Bronchial epithelial cell (primary cell): ENCODE data around the gene MR1. TPM values are rescaled to one million over a fixed set of nuclear protein-coding genes. Genes with fewer than 3 reads are reported as not detected.

Experiments used
- DNase-seq: peaks from one replicate; pipeline ENCODE4 v3.0.0-alpha.2; 2010; ENCODE audit warnings: low read depth
- FAIRE-seq: peaks from 2 replicates; lab custom pipeline; 2011; peaks lifted over from hg19 to GRCh38; lab: Jason Lieb, UNC
- H3K27me3 ChIP-seq: 2 replicates; pipeline ENCODE4 v1.5.1; 2011; ENCODE audit warnings: low read length; ENCODE audit not compliant: control insufficient read depth, insufficient read depth
- H3K36me3 ChIP-seq: 2 replicates; pipeline ENCODE4 v1.5.1; 2011; ENCODE audit warnings: low read length; ENCODE audit not compliant: control insufficient read depth, insufficient read depth
- H3K4me3 ChIP-seq: 2 replicates; pipeline ENCODE4 v1.5.1; 2011; ENCODE audit warnings: mild to moderate bottlenecking, low read depth, low read length, control low read depth
- CTCF ChIP-seq: IDR thresholded peaks from 2 replicates; pipeline ENCODE4 v1.5.1; 2011; ENCODE audit warnings: mild to moderate bottlenecking, moderate library complexity, low read length, control low read depth, inconsistent platforms; ENCODE audit not compliant: insufficient read depth, severe bottlenecking
- total RNA-seq: library from RNA; depleted of rRNA; stranded (reverse); fragments of >200 nt; gene quantifications from 2 replicates; pipeline ENCODE4 v1.2.1, GENCODE V29; 2014

Gene MR1
- total RNA-seq, 1 donor from 2014 or later, result 14.7 TPM

- H3K36me3 ChIP-seq, result no peaks in the 10 kb centered on the region
- FAIRE-seq (no peak), DNase-seq (no peak)
- H3K27me3 ChIP-seq, result no peaks in the 10 kb centered on the region
- no peak for TF ChIP-seq CTCF
- H3K4me3 ChIP-seq, result no peak overlapping the region
Observed at GRCh38 chr1:181097242-181097641, 63.5 kb downstream of the MR1 start.

GRCh38 chr1:181099152-181100014, 65.6 kb downstream of the MR1 start:
- Histone ChIP-seq H3K27me3 (no peaks in the 10 kb centered on the region), H3K36me3 (no peaks in the 10 kb centered on the region), H3K4me3 (no peak overlapping the region)
- FAIRE-seq, result no peak
- DNase-seq, result peak; percentile 98
- TF ChIP-seq CTCF, result no peak

GRCh38 chr1:181100015-181100905, 66.5 kb downstream of the MR1 start:
- TF ChIP-seq CTCF, result no peak
- no peaks in the 10 kb centered on the region for H3K36me3 ChIP-seq
- FAIRE-seq, result no peak
- H3K4me3 ChIP-seq, result no peak overlapping the region
- DNase-seq, result peak; percentile 74
- H3K27me3 ChIP-seq, result no peaks in the 10 kb centered on the region

- FAIRE-seq, result no peak
- H3K4me3 ChIP-seq, result no peak overlapping the region
- no peak for TF ChIP-seq CTCF
- DNase-seq, result no peak
- no peaks in the 10 kb centered on the region for H3K36me3 ChIP-seq
- no peaks in the 10 kb centered on the region for H3K27me3 ChIP-seq
Observed at GRCh38 chr1:181100934-181101333, 67.2 kb downstream of the MR1 start.

GRCh38 chr1:181101581-181102226, 67.9 kb downstream of the MR1 start:
- peak; percentile 65 for DNase-seq
- no peaks in the 10 kb centered on the region for H3K36me3 ChIP-seq
- no peak for TF ChIP-seq CTCF
- FAIRE-seq, result no peak
- H3K4me3 ChIP-seq, result no peak overlapping the region
- no peaks in the 10 kb centered on the region for H3K27me3 ChIP-seq
